ENCODE results near the gene WNT9B. TPM values are rescaled to one million over a fixed set of nuclear protein-coding genes. Genes with fewer than 3 reads are reported as not detected.

The WNT9B gene
- total and polyA plus RNA-seq, 9 of the 15 experiments (the other 6 are each of a cell fraction or from before 2014, with no cell fraction given), result not detected

GRCh38 chr17:46818929-46819859 is 32.2 kb upstream of the WNT9B start (continued):
- TF ChIP-seq ZBTB11 (CRISPR knock-in tag; IDR thresholded peaks at IDR 0.05), result peak in 1 of 3 experiments; percentile 48; a peak in 1 of 6 replicates
- TF ChIP-seq CUX1 (CRISPR knock-in tag; IDR thresholded peaks at IDR 0.05), result no peak
- no peak for TF ChIP-seq SLC30A9 (CRISPR knock-in tag; IDR thresholded peaks at IDR 0.05)
- peak in 1 of 2 experiments; percentile 30; a peak in 1 of 4 replicates for TF ChIP-seq TRIM24 (IDR thresholded peaks at IDR 0.05)
- peak; percentile 89 for TF ChIP-seq ARID1B (IDR thresholded peaks at IDR 0.05)
- no peak for TF ChIP-seq YBX1 (IDR thresholded peaks at IDR 0.05)
- TF ChIP-seq ZNF41 (CRISPR knock-in tag; conservative IDR thresholded peaks at IDR 0.05), result no peak
- no peak for TF ChIP-seq REST (IDR thresholded peaks at IDR 0.05; ENCODE audit: borderline replicate concordance)
- TF ChIP-seq REST (CRISPR knock-in tag; IDR thresholded peaks at IDR 0.05; ENCODE audit: low read depth), result peak; percentile 42; the same call in 1 of the 2 replicates

All from K562 (cell line).